Astrocyte (in vitro differentiated cells and primary cell): ENCODE results near the gene LIMA1.

Source experiments
- EZH2 ChIP-seq: IDR thresholded peaks from 2 replicates; pipeline ENCODE4 v1.6.1; 2012; ENCODE audit warnings: mild to moderate bottlenecking, low read length, inconsistent platforms; ENCODE audit not compliant: insufficient read depth
- TF ChIP-seq, protein P1 (sequence below): IDR thresholded peaks from 2 replicates; pipeline ENCODE4 v1.5.1; 2011; ENCODE audit warnings: low read depth, mild to moderate bottlenecking, inconsistent platforms, low read length, moderate library complexity; ENCODE audit not compliant: insufficient read depth

GRCh38 chr12:50252977-50253602 is 30.2 kb downstream of the LIMA1 start:
- TF ChIP-seq, protein P1, sequence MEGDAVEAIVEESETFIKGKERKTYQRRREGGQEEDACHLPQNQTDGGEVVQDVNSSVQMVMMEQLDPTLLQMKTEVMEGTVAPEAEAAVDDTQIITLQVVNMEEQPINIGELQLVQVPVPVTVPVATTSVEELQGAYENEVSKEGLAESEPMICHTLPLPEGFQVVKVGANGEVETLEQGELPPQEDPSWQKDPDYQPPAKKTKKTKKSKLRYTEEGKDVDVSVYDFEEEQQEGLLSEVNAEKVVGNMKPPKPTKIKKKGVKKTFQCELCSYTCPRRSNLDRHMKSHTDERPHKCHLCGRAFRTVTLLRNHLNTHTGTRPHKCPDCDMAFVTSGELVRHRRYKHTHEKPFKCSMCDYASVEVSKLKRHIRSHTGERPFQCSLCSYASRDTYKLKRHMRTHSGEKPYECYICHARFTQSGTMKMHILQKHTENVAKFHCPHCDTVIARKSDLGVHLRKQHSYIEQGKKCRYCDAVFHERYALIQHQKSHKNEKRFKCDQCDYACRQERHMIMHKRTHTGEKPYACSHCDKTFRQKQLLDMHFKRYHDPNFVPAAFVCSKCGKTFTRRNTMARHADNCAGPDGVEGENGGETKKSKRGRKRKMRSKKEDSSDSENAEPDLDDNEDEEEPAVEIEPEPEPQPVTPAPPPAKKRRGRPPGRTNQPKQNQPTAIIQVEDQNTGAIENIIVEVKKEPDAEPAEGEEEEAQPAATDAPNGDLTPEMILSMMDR: no peak
- no peak for TF ChIP-seq EZH2
